Measurements from ENCODE around the gene RPP40. TPM values are rescaled to one million over a fixed set of nuclear protein-coding genes. Genes with fewer than 3 reads are reported as not detected.

Gene RPP40
- polyA plus RNA-seq, 1 donor from 2014 or later, result 16.2 TPM

GRCh38 chr6:4975506-4975905 is 28.3 kb downstream of the RPP40 start:
- no peaks in the 10 kb centered on the region for H3K27me3 ChIP-seq (ENCODE audit: insufficient read depth, low read depth, low read length)
- TF ChIP-seq SMC3 (conservative IDR thresholded peaks at IDR 0.05; ENCODE audit: poor library complexity) (no peak), RAD21 (conservative IDR thresholded peaks at IDR 0.05) (no peak), POLR2AphosphoS5 (IDR thresholded peaks at IDR 0.05) (no peak), MXI1 (conservative IDR thresholded peaks at IDR 0.05; ENCODE audit: poor library complexity, severe bottlenecking) (no peak), EZH2 (IDR thresholded peaks at IDR 0.05; ENCODE audit: borderline replicate concordance, insufficient read depth, low read length, poor library complexity, severe bottlenecking) (no peak), TAF1 (IDR thresholded peaks at IDR 0.05; ENCODE audit: low read depth) (no peak), EP300 (conservative IDR thresholded peaks at IDR 0.05; ENCODE audit: poor library complexity, severe bottlenecking) (no peak), CTCF (IDR thresholded peaks at IDR 0.05; ENCODE audit: poor library complexity, severe bottlenecking) (no peak), REST (IDR thresholded peaks at IDR 0.05; ENCODE audit: borderline replicate concordance) (no peak)
- H3K4me3 ChIP-seq (ENCODE audit: low read length), result no peak overlapping the region
- no peaks in the 10 kb centered on the region for H3K9me2 ChIP-seq (ENCODE audit: insufficient read depth, low read length)
- H3K27ac ChIP-seq (ENCODE audit: low read length), result no peak overlapping the region
- H3F3A ChIP-seq (ENCODE audit: insufficient read depth, low read length, poor library complexity, severe bottlenecking), result no peaks in the 10 kb centered on the region
- H3K36me3 ChIP-seq (ENCODE audit: insufficient read depth, low read length), result no peaks in the 10 kb centered on the region
- no peak overlapping the region for H3K9ac ChIP-seq (ENCODE audit: low read length)
- H3K9me3 ChIP-seq (ENCODE audit: low read length), result peaks cover 9% of the 10 kb centered on the region
- H2AFZ ChIP-seq (ENCODE audit: low read depth, low read length), result no peak overlapping the region
- H3K4me2 ChIP-seq (ENCODE audit: low read length), result no peak overlapping the region
- H3K79me2 ChIP-seq (replicated peaks; ENCODE audit: insufficient read depth, low read length), result no peaks in the 10 kb centered on the region
- H4K20me1 ChIP-seq (ENCODE audit: insufficient read depth), result no peaks in the 10 kb centered on the region

GRCh38 chr6:4974962-4975361 is 28.9 kb downstream of the RPP40 start:
- H3K36me3 ChIP-seq (ENCODE audit: insufficient read depth, low read length), result no peaks in the 10 kb centered on the region
- no peaks in the 10 kb centered on the region for H4K20me1 ChIP-seq (ENCODE audit: insufficient read depth)
- no peaks in the 10 kb centered on the region for H3K9me2 ChIP-seq (ENCODE audit: insufficient read depth, low read length)
- H3K4me2 ChIP-seq (ENCODE audit: low read length), result no peak overlapping the region
- no peaks in the 10 kb centered on the region for H3F3A ChIP-seq (ENCODE audit: insufficient read depth, low read length, poor library complexity, severe bottlenecking)
- no peak overlapping the region for H3K4me3 ChIP-seq (ENCODE audit: low read length)
- no peak for TF ChIP-seq TAF1 (IDR thresholded peaks at IDR 0.05; ENCODE audit: low read depth)
- TF ChIP-seq POLR2AphosphoS5 (IDR thresholded peaks at IDR 0.05), result no peak
- TF ChIP-seq CTCF (IDR thresholded peaks at IDR 0.05; ENCODE audit: poor library complexity, severe bottlenecking), result no peak
- TF ChIP-seq MXI1 (conservative IDR thresholded peaks at IDR 0.05; ENCODE audit: poor library complexity, severe bottlenecking), result no peak
- TF ChIP-seq REST (IDR thresholded peaks at IDR 0.05; ENCODE audit: borderline replicate concordance), result no peak
- TF ChIP-seq EP300 (conservative IDR thresholded peaks at IDR 0.05; ENCODE audit: poor library complexity, severe bottlenecking), result no peak
- no peak for TF ChIP-seq RAD21 (conservative IDR thresholded peaks at IDR 0.05)
- no peak for TF ChIP-seq EZH2 (IDR thresholded peaks at IDR 0.05; ENCODE audit: borderline replicate concordance, insufficient read depth, low read length, poor library complexity, severe bottlenecking)
- H2AFZ ChIP-seq (ENCODE audit: low read depth, low read length), result no peak overlapping the region
- H3K79me2 ChIP-seq (replicated peaks; ENCODE audit: insufficient read depth, low read length), result no peaks in the 10 kb centered on the region
- H3K9me3 ChIP-seq (ENCODE audit: low read length), result peaks cover 9% of the 10 kb centered on the region
- H3K27me3 ChIP-seq (ENCODE audit: insufficient read depth, low read depth, low read length), result no peaks in the 10 kb centered on the region
- H3K27ac ChIP-seq (ENCODE audit: low read length), result no peak overlapping the region
- no peak overlapping the region for H3K9ac ChIP-seq (ENCODE audit: low read length)
